Astrocyte (in vitro differentiated cells and primary cell): Measurements from ENCODE around the gene VRK3. TPM values are rescaled to one million over a fixed set of nuclear protein-coding genes. Genes with fewer than 3 reads are reported as not detected.

Experiments
- DNase-seq: peaks from one replicate; pipeline ENCODE4 v3.0.0-alpha.2; 2010; ENCODE audit warnings: low read depth
- FAIRE-seq: peaks from 2 replicates; lab custom pipeline; 2011; peaks lifted over from hg19 to GRCh38; lab: Jason Lieb, UNC
- H2AFZ ChIP-seq: 2 replicates; pipeline ENCODE4 v1.6.0; 2012; ENCODE audit warnings: low read depth, low read length, inconsistent platforms
- H3K27ac ChIP-seq: 2 replicates; pipeline ENCODE4 v1.5.1; 2011; ENCODE audit warnings: low read depth, low read length, inconsistent platforms
- H3K27me3 ChIP-seq: 2 replicates; pipeline ENCODE4 v1.6.0; 2011; ENCODE audit warnings: low read length, inconsistent platforms; ENCODE audit not compliant: insufficient read depth
- H3K36me3 ChIP-seq: 2 replicates; pipeline ENCODE4 v1.5.1; 2011; ENCODE audit warnings: low read length, inconsistent platforms; ENCODE audit not compliant: insufficient read depth
- H3K4me1 ChIP-seq: 2 replicates; pipeline ENCODE4 v1.5.1; 2011; ENCODE audit warnings: low read length, inconsistent platforms; ENCODE audit not compliant: insufficient read depth
- H3K4me2 ChIP-seq: 2 replicates; pipeline ENCODE4 v1.6.0; 2012; ENCODE audit warnings: low read length, inconsistent platforms
- H3K4me3 ChIP-seq: 2 replicates; pipeline ENCODE4 v1.5.1; 2011; ENCODE audit warnings: low read depth, mild to moderate bottlenecking, low read length, inconsistent platforms; ENCODE audit not compliant: insufficient read depth
- H3K79me2 ChIP-seq: 2 replicates; pipeline ENCODE4 v1.6.0; 2012; ENCODE audit warnings: mild to moderate bottlenecking, low read length, inconsistent platforms; ENCODE audit not compliant: insufficient read depth
- H3K9ac ChIP-seq: 2 replicates; pipeline ENCODE4 v1.6.0; 2012; ENCODE audit warnings: mild to moderate bottlenecking, low read length, inconsistent platforms
- H3K9me3 ChIP-seq: 2 replicates; pipeline ENCODE4 v1.5.1; 2012; ENCODE audit warnings: low read depth, mild to moderate bottlenecking, low read length, inconsistent platforms; ENCODE audit not compliant: insufficient read depth
- H4K20me1 ChIP-seq: 2 replicates; pipeline ENCODE4 v1.6.0; 2012; ENCODE audit warnings: low read length, inconsistent platforms; ENCODE audit not compliant: insufficient read depth
- H3K27ac Mint-ChIP-seq: one replicate; pipeline ENCODE4 v1.8.0; 2021; ENCODE audit warnings: mild to moderate bottlenecking, mixed read lengths; ENCODE audit not compliant: unreplicated experiment
- H3K27me3 Mint-ChIP-seq: one replicate; pipeline ENCODE4 v1.8.0; 2021; ENCODE audit warnings: low read depth, mixed read lengths; ENCODE audit not compliant: unreplicated experiment
- H3K36me3 Mint-ChIP-seq: one replicate; pipeline ENCODE4 v1.8.0; 2021; ENCODE audit warnings: low read depth, mixed read lengths; ENCODE audit not compliant: unreplicated experiment
- H3K4me1 Mint-ChIP-seq: one replicate; pipeline ENCODE4 v1.8.0; 2021; ENCODE audit warnings: low read depth, mixed read lengths; ENCODE audit not compliant: unreplicated experiment
- H3K4me3 Mint-ChIP-seq: one replicate; pipeline ENCODE4 v1.8.0; 2021; ENCODE audit warnings: mild to moderate bottlenecking, moderate library complexity, mixed read lengths; ENCODE audit not compliant: unreplicated experiment
- H3K9me3 Mint-ChIP-seq: one replicate; pipeline ENCODE4 v1.8.0; 2021; ENCODE audit warnings: mild to moderate bottlenecking, mixed read lengths; ENCODE audit not compliant: unreplicated experiment
- CTCF ChIP-seq: IDR thresholded peaks from 2 replicates; pipeline ENCODE4 v1.5.1; 2011; ENCODE audit warnings: low read depth, mild to moderate bottlenecking, inconsistent platforms, low read length, moderate library complexity; ENCODE audit not compliant: insufficient read depth
- EZH2 ChIP-seq: IDR thresholded peaks from 2 replicates; pipeline ENCODE4 v1.6.1; 2012; ENCODE audit warnings: mild to moderate bottlenecking, low read length, inconsistent platforms; ENCODE audit not compliant: insufficient read depth
- total RNA-seq: library from RNA; stranded (reverse); gene quantifications from 2 replicates; pipeline ENCODE4 v1.2.1, GENCODE V29; 2021

Gene VRK3
- total RNA-seq, 1 donor from 2014 or later, result 33.0 TPM

GRCh38 chr19:49954092-49954829, 70.9 kb downstream of the VRK3 start:
- Mint-ChIP-seq H3K4me1 (no peaks in the 10 kb centered on the region), H3K27me3 (peaks cover 12% of the 10 kb centered on the region), H3K4me3 (no peak overlapping the region), H3K36me3 (no peaks in the 10 kb centered on the region), H3K27ac (no peak overlapping the region), H3K9me3 (peaks cover 9% of the 10 kb centered on the region)
- Histone ChIP-seq H3K4me1 (no peaks in the 10 kb centered on the region), H4K20me1 (no peaks in the 10 kb centered on the region), H3K4me2 (no peak overlapping the region), H3K9ac (no peak overlapping the region), H3K27ac (no peak overlapping the region), H2AFZ (no peak overlapping the region), H3K79me2 (no peaks in the 10 kb centered on the region), H3K4me3 (no peak overlapping the region), H3K27me3 (peaks cover 3% of the 10 kb centered on the region), H3K36me3 (no peaks in the 10 kb centered on the region), H3K9me3 (no peaks in the 10 kb centered on the region)
- FAIRE-seq, result no peak
- TF ChIP-seq CTCF (no peak), EZH2 (no peak)
- DNase-seq, result no peak

- Histone ChIP-seq H2AFZ (no peak overlapping the region), H3K4me2 (no peak overlapping the region), H3K9ac (no peak overlapping the region), H3K27ac (no peak overlapping the region), H3K79me2 (no peaks in the 10 kb centered on the region), H3K4me3 (no peak overlapping the region), H4K20me1 (no peaks in the 10 kb centered on the region), H3K4me1 (no peaks in the 10 kb centered on the region), H3K27me3 (peaks cover 3% of the 10 kb centered on the region), H3K36me3 (no peaks in the 10 kb centered on the region), H3K9me3 (no peaks in the 10 kb centered on the region)
- FAIRE-seq, result no peak
- Mint-ChIP-seq H3K27me3 (peaks cover 14% of the 10 kb centered on the region), H3K27ac (no peak overlapping the region), H3K4me3 (no peak overlapping the region), H3K9me3 (peaks cover 9% of the 10 kb centered on the region), H3K4me1 (no peaks in the 10 kb centered on the region), H3K36me3 (no peaks in the 10 kb centered on the region)
- DNase-seq, result no peak
- TF ChIP-seq CTCF (no peak), EZH2 (no peak)
These were observed 71.8 kb downstream of the VRK3 start for GRCh38 chr19:49953416-49953815.

- Histone ChIP-seq H3K9ac (no peak overlapping the region), H3K4me2 (no peak overlapping the region), H3K4me3 (no peak overlapping the region), H3K27ac (no peak overlapping the region), H4K20me1 (no peaks in the 10 kb centered on the region), H3K79me2 (no peaks in the 10 kb centered on the region), H2AFZ (no peak overlapping the region), H3K9me3 (no peaks in the 10 kb centered on the region), H3K27me3 (peaks cover 3% of the 10 kb centered on the region), H3K4me1 (no peaks in the 10 kb centered on the region), H3K36me3 (no peaks in the 10 kb centered on the region)
- Mint-ChIP-seq H3K27ac (no peak overlapping the region), H3K9me3 (peaks cover 9% of the 10 kb centered on the region), H3K4me1 (no peaks in the 10 kb centered on the region), H3K4me3 (no peak overlapping the region), H3K36me3 (no peaks in the 10 kb centered on the region), H3K27me3 (peaks cover 14% of the 10 kb centered on the region)
- FAIRE-seq (no peak), DNase-seq (no peak)
- no peak for TF ChIP-seq CTCF
- no peak for TF ChIP-seq EZH2
These were observed 72.3 kb downstream of the VRK3 start for GRCh38 chr19:49952906-49953305.
